T-helper 2 cell (primary cell): Measurements from ENCODE around the gene GPR17.

ENCODE experiments used
- DNase-seq, 5 experiments: peaks; one replicate each; pipeline versions ENCODE4 v3.0.0 to v3.0.0-alpha.2; 2012 to 2022

Gene GPR17

DNA sequence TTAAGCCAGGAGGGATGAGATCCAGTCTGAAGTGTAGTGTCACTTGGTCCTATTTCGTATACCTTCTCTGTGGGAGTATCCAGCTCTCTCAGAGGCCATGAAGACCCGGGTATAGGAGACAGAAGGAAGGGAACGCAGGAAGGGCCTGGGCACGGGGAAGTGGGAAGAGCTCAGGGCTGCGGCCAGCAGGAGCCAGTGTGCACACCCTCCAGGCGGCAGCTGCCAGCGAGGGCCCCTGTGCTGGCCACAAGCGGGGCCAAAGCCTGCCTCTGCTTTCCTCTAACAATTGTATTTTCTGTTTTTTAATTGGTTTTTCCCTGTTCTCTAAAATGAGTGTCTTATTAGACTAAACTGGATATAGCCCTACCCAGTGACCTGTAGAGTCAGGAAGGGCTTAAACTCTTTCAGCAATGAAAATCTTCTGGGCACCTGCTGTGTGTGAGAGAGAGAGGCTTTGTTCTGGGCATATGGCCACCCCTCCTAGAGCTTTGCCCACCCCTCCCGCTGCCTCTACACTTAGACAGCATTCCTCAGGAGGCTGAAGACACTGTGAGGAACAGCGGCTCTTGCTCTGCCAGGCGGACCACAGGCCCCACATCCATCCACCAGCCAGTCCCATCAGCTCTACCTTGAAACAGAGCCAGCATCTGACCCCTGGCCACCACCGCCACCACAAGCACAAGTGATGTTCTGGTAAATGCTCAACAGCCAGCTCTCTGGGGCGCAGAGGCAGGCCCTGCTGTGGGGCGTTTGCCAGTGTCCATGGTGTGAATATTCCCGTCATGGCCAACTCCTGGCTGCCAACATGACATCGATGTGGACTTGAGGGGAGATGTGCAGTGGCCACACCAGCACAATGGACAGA is 9.5 kb downstream of the GPR17 start:
- DNase-seq: no peak

DNA sequence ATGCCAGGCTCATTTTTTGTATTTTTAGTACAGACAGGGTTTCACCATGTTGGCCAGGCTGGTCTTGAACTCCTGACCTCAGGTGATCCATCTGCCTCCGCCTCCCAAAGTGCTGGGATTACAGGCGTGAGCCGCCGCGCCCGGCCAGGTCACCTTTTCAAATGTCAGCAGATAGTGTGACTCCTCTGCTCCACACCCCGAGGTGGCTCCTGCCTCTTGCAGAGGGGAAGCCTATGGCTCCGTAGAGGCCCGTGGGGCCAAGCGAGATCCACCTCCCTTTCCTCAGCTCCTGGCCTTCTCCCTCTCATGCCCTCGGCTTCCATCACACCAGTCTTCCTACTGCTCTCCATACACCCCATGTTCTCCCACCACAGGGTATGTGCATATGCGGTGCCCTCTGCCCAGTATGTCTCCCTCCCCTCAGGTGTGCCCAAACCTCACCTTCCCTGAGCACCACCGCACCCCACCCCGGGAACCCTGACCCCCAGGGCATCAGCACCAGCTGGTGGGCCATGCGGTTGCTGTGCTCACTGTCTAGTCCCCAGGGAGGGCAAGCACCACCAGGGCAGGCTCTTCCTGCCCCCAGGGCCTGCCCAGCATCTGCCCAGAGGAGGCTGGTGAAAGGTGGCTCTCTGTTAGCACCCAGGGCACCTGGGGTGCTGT is 10.7 kb downstream of the GPR17 start:
- DNase-seq: no peak

DNA sequence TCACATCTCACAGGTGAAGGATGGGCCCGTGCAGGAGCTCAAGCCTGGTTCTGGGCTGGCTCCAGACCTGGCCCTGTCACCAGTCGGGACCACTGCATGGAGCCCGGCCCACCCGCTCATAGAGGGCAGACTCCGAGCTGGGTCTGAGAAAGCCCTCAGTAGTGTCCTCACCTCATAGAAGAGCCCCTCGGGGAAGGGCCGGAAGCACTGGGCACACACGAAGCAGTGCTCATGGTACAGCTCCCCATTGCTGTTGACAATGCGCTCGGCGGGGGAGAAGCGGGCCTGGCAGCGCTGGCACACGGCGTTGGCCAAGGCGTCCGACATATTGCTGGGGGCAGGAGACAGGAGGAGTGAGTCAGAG is 11.3 kb downstream of the GPR17 start:
- DNase-seq: no peak

DNA sequence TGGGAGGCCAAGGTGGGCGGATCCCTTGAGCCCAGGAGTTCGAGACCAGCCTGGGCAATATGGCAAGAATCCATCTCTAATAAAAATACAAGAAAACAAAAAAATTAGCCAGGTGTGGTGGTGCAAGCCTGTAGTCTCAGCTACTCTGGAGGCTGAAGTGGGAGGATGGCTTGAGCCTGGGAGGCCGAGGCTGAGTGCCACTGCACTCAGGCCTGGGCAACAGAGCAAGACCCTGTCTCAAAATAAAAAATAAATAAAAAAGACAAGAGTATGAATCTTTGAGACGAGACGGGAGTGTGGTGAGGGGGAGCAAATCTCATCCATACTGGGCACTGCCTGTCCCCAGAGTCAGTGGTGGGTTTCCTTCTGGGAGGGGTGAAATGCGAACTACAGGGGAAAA is 12.2 kb downstream of the GPR17 start:
- DNase-seq: no peak

DNA sequence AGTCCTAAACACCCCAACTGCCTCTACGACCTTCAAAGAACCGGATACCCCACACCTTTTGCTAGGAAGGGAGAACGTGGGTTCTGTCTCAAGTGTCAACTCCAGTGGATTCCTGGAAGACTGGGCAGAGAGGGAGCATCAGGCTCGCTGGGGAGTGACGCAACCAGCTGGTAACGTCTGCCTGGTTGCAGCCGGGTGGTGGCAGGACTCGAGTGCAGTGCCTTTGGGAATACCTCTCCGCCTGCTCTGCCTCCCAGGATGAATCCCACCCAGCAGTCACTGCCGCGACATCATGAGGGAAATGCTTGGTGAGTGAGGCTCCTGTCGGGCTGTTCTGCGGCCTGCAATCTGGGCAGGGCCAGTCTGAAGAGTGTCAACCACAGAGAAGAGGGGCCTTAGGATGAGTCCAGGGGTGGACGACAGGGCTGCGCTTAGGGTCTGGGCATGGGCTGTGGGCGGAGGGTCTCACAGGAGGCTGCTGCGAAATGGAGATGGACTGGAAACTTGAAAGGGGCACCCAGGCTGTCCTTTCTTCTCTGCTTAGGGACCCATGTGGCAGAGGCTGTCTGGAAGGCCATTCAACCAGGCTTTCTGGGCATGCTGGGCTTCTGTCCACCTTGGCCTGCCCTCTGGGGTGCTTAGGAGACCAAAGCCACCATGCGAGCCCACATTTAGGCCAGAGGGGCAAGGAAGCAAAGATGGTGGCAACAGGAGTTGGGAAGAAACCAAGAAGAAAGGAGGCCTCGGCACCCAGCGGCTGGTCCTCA is 12.9 kb downstream of the GPR17 start:
- DNase-seq: no peak

DNA sequence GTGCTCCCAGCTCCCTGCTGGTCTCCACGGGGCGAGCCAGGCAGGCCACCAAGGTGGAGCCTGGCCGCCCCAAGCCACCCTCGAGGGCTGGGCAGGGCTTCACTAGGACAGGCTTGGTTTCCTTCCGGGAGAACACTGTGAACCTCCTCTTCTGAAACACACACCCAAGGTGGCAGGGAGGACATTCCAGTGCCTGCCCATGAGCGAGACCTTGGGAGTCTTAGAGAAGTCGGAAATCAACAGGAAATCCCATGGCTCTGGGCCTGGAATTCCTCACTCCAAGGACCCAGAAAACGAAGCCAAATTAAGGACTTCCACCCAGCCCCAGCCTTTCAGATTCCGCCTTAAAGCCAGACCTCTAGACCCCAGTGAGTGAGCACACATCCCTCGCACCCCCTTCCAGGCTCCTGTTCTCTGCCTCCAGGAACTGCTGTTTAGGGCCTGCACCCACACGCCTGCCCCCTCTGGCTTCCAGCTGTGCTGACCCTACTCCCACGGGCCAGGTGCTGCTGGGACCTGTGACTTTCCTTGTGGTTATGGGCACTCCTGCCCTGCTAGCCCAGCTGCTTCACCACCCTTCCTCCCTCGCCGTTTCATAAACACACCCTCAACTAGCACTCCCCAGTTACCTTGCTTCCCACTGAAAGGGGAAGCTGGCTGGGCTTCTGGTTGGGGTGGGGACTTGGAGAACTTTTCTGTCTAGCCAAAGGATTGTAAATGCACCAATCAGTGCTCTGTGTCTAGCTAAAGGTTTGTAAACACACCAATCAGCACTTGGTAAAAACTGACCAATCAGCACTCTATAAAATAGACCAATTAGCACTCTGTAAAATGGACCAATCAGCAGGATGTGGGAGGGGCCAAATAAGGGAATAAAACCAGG is 13.7 kb downstream of the GPR17 start:
- peak in 1 of 5 experiments; percentile 5 for DNase-seq

DNA sequence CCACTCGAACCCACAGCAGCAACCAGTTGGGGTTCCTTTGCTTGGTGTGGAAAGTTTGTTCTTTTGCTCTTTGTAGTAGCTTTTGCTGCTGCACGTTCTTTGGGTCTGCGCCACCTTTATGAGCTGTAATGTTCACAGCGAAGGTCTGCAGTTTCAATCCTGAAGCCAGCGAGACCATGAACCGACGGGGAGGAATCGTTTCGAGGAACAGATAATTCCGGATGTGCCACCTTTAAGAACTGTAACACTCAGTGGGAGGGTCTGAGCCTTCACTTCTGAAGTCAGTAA is 14.3 kb downstream of the GPR17 start:
- no peak for DNase-seq

DNA sequence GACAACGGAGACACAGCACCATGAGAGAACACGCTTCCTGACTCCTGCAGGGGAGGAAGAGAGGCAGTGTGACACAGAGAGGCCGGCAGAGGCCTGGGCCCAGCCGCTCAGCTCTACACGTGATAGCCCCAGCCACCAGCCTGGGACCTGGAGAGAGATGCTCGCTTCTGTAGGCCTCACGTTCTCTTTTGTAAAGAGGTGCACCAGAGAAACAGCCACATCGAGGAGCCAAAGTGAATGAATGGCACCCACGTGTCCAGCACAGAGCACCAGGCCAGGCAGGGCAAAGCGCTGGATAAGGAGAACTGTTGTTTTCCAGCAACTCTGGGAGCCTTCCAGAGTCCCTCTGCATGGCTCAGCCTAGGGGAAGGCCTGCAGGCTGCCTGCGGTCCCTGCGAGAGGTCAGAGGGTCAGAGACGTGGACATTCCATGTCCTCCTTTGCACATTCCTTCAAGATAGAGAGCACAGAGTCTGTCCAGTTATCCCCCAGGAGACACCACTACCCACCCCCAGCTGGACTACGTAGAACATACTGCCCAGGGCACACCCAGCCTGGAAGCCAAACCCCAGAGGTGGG is 15.2 kb downstream of the GPR17 start:
- DNase-seq: no peak

DNA sequence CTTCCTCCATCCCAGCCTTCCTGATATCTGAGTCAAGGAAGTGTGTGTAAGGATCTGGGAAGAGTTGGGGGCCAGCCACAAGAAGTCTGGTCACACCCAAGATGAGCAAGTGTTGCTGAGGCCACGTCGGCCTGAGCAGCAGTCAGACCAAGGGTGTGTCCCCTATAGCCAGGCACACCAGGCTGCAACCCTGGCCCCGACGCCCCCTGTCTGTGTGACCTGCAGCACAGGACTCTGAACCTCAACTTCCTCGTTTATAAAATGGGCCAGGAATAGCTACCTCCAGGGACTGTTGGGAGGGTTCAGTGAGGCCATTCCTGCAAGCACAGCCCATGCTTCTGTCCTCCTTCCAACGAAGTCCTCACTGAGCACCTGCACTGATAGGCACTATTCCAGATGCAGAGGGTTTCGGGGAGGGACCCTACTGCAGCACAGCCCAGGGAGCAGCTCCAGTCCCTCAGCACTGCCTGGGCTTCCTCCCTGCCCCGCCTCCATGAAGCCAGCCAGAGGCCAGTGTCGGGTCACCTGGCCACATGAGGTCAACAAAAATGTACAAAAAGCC is 16.1 kb downstream of the GPR17 start:
- DNase-seq: peak in 1 of 5 experiments; percentile 7

DNA sequence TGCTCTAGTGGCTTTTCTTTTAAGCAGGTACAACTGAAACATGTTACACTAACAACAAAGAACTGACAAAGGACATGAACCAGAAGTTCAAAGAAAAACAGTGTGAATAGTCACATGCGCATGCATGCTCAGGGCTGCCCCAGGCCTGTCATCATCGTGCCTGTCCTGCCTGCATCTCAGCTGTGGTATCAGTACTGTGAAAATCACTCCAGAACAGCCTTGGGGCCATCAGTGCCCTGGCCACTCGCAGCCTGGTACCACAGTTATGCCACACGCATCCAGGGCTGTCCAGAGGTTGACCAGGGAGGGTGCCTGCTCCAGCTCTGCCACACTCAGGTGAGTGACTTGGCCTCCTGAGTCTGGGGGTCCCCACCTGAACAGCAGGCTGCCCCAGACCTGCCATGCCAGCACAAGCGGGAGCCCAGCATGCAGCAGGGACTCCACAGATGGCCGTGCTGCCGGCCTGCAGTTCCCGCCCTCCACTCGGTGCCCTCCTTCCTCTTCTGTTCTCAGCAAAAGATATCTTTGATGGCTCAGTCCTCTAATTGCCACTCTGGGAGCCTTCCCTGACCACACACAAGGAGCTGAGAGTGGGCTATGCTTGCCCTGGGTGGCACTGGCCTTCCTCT is 17.1 kb downstream of the GPR17 start:
- no peak for DNase-seq

DNA sequence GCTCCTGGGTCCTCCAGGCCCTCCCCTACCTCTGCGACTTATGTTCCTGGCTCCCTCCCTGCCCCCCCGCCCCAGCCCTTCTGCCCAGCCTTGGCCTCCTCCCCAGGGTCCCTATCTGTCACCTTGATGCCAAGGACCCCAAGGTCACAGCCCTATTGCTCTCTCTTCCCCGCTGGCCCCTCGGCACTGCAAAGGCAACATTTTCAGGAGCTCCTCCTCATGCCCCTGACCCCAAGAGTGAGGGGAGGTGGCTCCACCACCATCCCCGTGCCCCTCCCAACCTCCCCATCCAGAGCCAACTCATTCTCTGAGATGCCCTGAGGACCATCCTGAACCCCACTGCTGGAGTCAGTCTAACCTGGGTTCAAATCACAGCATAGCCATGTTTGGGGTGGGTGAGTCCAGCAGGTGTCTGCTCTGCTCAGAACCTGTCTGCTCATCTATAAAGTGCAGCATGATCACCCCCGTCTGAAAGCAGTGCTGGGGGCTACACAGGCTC is 17.7 kb downstream of the GPR17 start:
- no peak for DNase-seq

DNA sequence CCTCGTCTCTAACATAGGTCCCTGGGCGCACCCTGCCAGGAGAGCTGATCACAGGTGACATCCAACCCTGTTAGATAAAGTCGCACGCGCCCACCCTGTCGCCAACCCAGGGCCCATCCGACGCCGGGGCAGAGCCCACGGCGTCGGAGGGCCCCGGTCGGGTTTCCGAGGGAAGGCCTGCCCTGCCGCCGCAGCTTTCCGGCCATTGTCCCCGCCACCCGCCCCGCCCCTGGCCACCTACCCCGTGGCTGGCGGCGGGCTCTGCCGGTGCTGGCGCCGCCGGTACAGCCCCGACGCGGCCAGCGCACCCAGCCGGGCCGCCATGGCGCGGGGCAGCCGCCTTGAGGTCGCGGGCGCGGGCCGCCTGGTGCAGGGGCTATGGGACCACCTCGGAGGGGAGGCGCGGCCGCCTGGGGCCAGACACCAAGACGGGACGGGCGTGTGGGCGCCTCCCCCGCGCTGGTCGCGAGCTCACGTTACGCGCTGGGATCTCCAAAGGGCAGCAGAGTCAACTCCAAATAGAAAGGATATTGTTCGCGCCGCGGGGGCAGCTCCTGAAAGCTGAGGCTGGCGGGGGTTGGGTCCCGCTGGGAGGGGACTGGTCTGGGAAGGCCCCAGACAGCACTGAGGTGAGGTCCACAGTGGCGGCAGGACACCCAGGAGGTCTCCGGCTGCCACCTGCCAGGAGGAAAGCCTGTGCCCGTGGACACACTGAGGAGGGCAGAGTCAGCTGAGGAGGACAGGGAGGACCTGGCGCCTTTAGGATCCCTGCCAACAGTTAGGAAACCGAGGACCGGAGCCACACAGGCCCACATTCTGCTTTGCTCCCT is 18.3 kb downstream of the GPR17 start:
- no peak for DNase-seq

DNA sequence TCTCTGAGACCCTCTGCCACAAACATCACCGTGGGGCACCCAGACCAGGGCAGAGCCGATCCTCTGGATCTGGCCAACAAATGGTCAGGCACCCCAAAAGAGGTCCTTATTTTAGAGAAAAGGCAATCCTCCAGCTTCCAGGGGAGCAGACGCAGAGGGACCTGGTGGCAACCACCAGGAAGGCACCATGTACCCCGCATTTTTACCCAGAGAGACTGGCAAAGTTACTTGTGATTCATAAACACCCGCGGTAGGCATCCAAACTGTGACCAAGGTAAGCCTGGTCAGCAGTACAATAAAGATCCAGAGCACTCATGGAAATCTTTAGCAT is 18.9 kb downstream of the GPR17 start:
- DNase-seq: no peak

DNA sequence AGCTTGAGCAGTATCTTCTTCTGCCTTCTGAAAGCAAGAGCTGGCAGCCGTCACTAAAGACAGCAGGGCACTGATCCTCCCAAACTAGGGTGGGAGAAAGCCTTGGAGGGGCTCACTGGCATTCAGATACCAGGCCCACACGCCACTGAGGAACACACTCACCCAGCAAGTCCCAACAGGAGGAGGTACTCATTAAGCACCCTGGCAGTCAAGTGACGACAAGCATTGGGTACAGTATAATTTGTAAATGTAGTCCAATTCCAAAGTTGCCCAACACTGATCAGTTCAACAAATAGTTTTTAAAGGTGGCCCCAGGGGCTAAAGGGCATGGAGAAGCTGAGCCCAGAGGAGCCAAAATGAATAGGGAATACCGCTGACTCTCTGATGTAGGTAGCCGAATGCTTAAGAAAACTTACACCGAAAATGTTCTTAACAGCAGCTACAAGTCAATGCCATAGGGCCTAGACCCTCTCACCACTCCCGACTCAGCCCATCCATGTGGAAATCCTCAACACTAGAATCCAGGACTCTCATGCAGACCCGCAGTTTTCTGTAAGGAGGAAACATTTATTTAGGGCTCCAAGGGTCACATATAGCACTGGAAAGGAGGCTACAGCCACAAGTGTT is 19.4 kb downstream of the GPR17 start:
- no peak for DNase-seq

DNA sequence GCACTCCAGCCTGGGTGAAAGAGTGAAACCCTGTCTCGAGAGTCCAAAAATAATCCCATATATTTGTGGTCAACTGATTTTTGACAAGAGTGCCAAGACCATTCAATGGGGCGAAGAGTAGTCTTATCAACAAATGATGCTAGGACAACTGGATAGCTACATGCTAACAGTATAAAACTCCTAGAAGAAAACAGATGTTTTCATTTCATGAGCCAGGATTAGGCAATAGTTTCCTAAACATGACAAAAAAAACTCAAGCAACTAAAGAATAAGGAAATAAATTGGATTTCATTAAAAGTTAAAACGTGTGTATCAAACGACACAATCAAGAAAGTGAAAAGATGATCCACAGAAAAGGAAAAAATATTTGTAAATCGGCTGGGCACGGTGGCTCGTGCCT is 23.1 kb downstream of the GPR17 start:
- DNase-seq: no peak

DNA sequence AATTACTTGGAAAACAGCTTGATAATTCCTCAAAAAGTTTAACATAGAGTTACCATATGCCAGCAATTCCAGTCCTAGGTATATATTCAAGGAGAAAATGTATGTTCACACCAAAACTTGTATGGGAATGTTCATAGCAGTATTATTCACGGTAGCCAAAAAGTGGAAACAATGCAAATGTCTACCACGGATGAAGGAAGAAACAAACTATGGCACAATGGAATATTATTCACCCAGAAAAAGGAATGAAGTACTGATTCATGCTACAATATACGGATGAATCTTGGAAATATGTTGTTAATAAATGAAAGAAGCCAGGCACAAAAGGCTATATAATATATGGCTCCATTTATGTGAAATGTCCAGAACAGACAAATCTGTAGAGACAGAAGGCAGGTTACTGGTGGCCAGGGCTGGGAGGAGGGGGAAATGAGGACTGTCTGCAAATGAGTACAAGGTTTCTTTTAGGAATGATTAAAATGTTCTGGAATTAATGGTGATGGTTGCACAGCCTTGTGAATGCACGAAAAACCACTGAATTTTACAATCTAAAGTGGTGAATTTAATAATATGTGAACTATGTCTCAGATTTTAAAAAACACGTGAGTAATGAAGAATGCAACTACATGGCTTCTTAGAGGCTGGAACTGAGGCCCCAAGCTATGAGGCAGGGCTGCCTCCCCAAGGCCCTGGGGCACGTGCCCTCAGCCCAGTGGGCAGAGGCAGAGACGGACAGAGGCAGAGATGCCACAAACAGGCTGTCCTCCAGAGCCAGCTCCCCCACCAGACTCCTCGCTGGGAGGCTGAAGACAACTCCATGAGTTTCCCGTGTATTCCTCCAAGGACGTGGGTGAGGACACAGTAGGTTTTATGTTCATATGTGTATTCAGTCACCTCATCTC is 24.4 kb downstream of the GPR17 start:
- no peak for DNase-seq

DNA sequence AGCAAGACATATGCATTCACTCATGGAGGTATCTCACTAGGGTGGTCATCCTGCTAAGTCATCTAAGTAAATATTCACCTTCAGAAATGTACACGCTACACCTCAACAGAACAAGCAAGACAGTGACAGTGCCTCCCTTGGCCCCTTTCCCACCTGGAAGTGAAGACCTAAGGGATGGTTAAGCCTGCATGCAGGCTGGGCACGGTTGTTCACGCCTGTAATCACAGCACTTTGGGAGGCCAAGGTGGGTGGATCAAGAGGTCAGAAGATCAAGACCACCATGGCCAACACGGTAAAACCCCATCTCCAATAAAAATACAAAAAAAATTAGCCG is 25.0 kb downstream of the GPR17 start:
- DNase-seq: no peak

DNA sequence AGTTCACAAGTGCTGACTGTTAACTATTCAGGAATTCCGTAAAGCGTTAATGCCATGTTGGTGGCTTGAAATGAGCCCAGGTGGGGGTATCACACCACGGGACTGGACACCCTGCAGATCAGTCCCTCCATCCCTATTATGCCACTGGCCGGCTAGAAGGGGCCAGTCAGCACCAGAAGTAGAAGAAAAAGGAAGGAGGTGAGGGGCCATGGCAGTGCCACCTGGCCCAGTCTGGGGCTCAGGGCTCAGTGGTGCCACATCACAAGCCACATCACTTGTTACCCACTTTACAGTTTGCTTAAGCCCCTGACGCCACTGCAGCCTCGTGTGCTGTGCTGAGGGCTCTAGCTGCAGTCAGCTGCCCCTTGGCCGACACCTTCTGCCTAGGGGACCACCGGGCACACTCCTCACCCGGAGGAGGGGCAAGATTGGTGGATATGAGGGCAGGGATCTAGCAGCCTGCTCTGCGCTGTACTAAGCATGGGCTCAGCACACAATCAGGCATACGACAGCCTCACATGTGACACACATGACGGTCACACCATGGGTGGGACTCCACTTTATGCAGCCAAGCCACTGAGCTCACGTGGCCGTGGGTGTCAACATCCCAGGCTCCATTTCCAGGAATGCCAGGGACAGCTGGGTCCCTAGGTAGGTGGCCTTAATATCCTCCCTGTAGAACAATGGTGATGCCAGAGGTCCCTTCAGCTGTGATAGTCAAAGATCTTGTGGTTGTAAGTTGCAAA is 25.8 kb downstream of the GPR17 start:
- no peak for DNase-seq
